ENCODE data around the gene CYSTM1. TPM values are rescaled to one million over a fixed set of nuclear protein-coding genes. Genes with fewer than 3 reads are reported as not detected.

The CYSTM1 gene
- total and polyA plus RNA-seq, 2 of the 8 experiments (the other 6 are each of a cell fraction or from before 2014, with no cell fraction given), result 25.0 to 47.8 TPM

DNA sequence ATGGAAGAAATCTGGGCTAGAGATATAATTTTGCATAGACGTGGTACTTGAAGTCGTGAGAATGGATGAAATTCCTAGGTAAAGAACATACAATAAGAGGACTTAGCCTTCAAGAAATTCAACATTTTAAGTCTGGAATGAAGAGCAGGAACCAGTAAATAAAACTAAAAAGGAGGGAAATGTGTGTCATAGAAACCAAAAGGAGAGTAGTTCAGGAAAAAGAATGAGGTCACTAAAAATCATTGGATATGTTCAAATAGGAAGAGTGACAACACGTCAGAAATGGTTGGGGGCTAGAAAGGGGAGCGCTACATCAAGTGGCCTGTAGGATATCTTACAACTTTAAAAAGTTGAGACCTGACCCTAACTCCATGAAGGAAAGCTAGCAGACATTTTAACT is 83.9 kb downstream of the CYSTM1 start (continued):
- TF ChIP-seq HDAC2 (IDR thresholded peaks at IDR 0.05; ENCODE audit: borderline replicate concordance in 1 of 2, low read depth in 2 of 2, low read length in 2 of 2) (no peak), HDAC6 (IDR thresholded peaks at IDR 0.05; ENCODE audit: low read depth, low read length) (no peak), GABPA (IDR thresholded peaks at IDR 0.05; ENCODE audit: borderline replicate concordance, insufficient read depth, low read length) (no peak), NANOG (IDR thresholded peaks at IDR 0.05; ENCODE audit: insufficient read depth, low read depth, low read length, poor library complexity, severe bottlenecking) (no peak), PHF8 (conservative IDR thresholded peaks at IDR 0.05; ENCODE audit: low read depth, low read length) (no peak)

Measured in H1 (cell line).